Ureter (tissue), 1 donor: ENCODE results near the gene ATP1A1. TPM values are rescaled to one million over a fixed set of nuclear protein-coding genes. Genes with fewer than 3 reads are reported as not detected.

Experiments used
- DNase-seq: peaks from one replicate; pipeline ENCODE4 v3.0.0-alpha.2; 2020; ENCODE audit warnings: low spot score
- total RNA-seq: library from RNA; stranded (reverse); gene quantifications from one replicate; pipeline ENCODE4 v1.2.4, GENCODE V29; 2023
- donor health status: DM: yes; HTN: yes; CAD: no.

Gene ATP1A1
- total RNA-seq, 1 donor from 2014 or later = 322 TPM

GRCh38 chr1:116414364-116414763 lies 41.3 kb downstream of the ATP1A1 start:
- no peak for DNase-seq

GRCh38 chr1:116415200-116415698 lies 42.2 kb downstream of the ATP1A1 start:
- no peak for DNase-seq

DNA sequence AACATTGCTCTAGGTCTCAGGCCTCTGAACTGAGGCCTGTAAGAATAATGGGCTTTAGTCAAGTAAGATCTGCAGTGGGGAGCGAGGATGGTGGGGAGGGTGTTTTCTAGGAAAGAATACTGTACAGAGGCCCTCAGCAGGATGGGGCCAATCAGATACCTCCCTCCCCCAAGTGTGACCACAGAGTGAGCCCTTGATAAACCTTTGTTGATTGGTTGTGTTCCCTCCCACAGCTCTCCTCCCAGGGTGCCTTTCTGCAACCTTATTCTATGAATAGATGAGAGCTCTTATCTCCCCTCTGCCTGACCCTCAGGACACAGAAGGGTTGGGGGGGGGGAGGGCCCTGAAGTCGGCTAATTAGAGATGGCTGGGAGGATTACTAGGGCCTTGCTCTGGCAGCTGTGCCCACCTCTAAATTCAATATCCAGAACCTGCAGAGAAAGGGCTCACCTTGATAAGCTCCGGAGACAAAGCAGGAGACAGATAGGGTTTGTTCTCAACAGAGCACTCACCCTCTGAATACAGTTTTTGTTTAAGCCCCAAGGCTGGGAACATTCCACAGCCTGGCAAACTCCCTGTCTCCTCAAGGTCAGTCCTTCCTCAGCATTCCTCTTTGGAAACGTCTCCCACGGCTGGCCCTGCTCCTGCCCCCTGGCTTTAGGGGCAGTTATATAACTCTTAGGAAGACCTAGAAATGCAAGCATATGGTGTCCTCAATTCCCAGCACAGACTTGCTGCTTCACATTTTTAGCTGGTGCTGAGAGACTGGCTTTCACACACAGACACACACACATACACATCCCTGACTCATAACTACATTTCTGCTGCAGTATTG lies 42.9 kb downstream of the ATP1A1 start:
- DNase-seq = no peak

- no peak for DNase-seq
These were observed 43.9 kb downstream of the ATP1A1 start for GRCh38 chr1:116416854-116417513.

- DNase-seq = no peak
These were observed 44.6 kb downstream of the ATP1A1 start for GRCh38 chr1:116417678-116418077.

DNA sequence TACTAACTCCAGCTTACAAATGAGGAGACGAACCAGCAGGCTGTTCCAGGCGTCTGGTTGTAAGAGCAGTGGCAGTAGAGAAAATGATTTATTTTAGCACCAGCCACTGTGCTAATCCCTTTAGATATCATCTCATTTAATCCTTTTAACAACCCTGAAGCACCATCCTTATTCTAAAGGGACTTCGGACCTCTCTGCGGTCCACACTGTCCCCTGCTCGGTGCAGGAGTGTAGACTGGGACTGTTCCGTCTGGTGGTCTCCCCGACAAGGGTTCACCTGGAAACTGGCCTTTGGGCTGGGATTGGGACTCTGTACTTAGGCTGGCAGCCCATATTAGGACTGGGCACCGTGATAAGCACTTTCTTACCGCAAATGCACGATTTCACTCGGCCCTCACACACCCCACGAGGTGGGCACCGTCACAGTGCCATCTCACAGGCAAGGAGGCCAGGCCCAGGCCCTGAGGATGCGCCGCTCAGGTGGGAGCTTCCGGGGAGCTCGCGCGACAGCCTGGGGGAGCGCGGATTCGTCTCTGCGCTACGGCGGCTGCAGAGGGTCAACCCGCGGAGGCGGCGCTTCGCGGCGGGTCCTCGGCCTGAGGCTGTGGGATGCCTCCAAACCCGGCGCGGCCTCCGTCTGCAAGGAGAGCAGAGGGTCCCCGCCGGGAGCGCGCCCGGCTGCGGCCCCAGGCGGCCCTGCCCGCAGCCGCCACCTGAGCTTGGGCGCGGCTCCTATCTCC lies 45.2 kb downstream of the ATP1A1 start:
- peak; percentile 88 for DNase-seq

DNA sequence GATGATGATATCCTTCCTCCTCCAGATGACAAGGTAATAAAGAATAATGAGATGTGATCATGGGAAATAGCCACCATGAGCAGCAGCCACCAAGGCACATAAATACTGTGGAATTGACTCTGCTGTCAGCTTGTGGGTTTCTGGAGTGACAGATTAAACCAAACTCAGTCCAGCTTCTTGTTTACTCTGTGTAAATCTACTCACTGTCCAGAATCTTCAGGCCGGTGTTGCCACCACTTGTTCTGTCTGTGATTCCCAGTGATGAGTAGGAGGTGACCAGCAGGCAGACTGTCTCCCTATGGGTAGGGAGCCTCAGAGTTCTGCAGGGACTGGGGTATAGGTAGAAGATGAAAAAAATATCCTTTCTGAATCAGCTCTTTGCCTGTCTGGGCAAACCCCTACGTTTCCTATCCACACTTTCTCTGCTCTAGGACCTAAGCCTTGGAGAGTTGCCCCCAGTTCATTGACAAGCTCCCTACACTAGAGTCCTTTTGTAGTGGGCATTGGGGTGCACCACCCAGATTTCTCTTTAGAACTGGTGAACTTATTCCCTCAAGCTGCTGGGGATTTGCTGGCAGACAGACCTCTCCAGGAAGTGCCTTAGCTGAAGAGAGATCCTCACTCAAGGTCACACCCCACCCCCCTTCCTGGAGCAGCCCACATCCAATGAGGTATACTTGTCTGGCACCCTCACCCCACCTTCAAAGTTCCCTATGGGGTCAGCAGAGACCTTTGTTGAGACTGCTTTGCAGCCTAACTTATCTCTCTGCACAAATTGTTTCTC lies 47.6 kb downstream of the ATP1A1 start:
- DNase-seq = no peak

- no peak for DNase-seq
These were observed 51.4 kb downstream of the ATP1A1 start for GRCh38 chr1:116424438-116424837.

DNA sequence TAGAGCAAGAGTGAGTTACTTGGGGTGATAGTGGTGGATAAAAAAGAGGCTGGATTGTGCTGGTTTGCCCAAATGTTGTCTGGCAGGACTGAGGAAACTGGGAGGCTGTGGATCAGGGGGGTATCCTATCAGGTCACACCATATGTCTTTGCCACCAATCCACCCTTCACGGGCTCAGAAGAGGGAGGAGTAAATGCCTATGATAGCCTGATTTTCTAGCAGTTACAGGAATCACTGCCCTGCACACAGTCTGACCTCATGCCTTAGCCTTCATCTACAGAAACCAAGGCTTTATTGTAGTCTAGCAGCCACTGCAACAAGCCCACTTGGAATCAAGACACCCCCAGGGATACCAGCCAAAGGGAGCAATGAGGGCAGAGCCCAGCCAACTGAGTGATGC lies 51.8 kb downstream of the ATP1A1 start:
- no peak for DNase-seq

DNA sequence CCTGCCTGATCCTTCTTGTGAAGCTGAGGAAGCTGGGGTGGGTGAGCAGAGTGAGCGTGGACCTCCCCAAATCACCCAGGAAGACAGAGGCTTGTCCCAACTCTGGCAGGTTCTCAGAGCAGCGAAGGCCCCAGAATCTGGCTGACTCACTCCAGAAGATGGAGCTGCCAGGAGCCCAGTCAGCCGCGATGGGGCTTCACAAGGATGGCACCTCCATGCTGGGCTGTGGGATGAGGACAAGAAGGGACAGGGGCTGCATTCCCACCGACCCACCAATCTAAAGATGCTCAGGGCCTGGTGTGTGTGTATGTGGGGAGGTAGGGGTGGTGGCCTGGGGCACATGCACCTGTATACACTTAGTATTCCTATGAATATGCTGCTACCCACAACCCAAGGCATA lies 52.9 kb downstream of the ATP1A1 start:
- DNase-seq = no peak

GRCh38 chr1:116426401-116426800 lies 53.4 kb downstream of the ATP1A1 start:
- no peak for DNase-seq

DNA sequence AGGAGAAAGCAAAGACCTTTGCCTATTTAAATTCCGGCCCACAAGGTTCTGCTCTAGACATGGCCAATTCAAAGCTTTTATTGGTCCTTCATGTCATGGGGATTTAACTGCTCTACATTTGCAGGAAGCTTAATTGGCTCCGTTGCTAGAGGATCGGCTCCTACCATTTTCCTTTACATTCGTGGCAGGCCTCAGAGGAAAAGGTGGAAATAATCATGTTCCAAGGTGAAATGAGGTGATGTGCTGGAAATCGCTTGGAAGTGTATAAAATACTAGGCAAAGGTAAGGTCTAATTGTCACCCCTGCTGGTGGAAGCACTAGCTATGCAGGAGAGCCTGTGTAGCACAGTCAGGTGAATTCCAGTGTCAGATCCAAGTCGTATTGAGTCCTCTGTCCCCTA lies 55.5 kb downstream of the ATP1A1 start:
- no peak for DNase-seq

DNA sequence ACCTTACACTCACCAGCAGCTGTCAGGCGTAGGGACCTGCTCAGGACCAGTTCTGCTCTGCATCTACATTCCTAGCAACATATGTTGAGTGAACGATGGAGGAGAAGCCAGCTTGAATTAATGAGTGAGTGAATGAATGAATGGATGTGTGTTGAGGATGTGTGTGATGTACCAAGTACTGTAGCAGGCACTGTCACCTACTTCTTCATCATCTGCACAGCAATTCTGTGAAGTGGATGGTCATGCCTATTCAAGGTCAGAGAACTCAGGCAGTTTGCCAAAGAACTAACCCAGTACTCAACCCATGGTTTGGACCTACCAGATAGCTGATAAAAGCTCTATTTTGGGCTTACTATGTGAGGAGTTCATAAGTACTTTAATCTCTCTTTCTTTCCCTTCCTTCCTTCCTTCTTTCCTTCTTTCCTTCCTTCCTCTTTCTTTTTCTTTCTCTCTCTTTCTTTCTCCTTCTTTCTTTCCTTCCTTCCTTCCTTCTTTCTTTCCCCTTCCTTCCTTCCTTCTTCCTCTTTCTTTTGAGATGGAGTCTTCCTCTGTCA lies 56.9 kb downstream of the ATP1A1 start:
- no peak for DNase-seq

DNA sequence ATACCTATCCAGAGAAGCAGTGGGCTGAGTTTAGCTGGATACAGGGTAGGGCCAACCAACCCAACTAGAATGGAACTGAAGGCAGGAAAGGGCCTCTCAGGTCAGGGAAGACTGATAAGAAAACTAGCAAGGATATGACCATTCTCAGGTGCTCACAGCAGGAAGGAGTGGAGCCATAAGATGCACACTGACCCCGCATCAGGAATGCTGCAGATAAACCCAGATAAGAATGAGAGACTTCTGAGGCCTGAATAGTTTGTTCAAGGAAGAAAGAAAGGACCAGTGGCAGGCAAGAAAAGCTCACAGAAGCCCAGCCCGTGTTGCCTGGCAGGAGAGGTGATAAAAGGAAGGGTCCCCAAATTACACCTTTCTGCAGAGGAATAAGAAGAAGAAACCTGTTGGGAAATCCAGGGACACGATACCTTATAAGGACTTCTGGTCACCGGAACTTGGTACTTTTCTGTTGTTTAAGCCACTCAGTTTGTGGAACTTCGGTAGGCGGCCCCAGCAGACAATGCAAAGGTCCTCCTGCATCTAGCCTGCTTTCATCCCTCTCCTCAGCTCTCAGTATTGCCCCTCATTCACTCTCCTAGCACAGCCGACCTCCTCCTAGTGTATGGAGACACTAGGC lies 58.9 kb downstream of the ATP1A1 start:
- DNase-seq = no peak

- DNase-seq = no peak
These were observed 59.7 kb downstream of the ATP1A1 start for GRCh38 chr1:116432655-116433265.

- no peak for DNase-seq
These were observed 60.5 kb downstream of the ATP1A1 start for GRCh38 chr1:116433275-116434257.

- no peak for DNase-seq
These were observed 61.8 kb downstream of the ATP1A1 start for GRCh38 chr1:116434849-116435248.

DNA sequence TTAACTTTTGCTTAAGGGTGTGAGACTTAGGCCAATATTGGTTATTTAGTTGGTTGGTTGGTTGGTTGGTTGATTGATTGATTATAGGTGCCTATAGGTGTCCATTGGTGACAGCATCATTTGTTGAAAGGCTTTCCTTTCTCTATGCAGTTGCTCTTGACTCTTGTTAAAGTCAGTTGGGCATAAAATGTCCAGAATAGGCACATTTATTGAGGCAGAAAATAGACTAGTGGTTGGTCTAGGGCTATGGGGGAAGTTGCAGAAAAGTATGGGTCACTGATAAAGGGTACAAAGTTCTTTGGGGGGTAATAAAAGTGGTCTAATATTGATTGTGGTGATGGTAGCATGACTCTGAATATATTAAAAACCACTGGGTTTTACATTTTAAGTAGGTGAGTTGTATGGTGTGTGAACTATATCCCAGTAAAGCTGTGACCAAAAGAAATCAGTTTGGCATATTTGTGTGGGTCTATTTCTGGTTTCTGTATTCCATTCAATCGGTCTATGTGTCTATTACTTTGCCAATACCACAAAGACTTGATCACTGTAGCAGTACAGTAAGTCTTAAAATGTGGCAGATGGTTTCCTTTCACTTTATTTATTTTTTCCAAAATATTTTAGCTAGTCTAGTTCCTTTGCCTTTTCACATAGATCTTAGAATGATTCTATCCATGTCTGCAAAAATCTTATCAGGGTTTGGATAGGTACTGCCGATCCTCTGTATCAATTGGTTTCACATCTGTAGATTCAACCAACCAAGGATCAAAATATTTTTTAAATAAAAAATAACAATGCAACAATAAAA lies 63.0 kb downstream of the ATP1A1 start:
- DNase-seq = no peak
